Measurements from ENCODE around the gene TMEM41A. TPM values are rescaled to one million over a fixed set of nuclear protein-coding genes. Genes with fewer than 3 reads are reported as not detected.

TMEM41A gene
- total RNA-seq = 11.7 and 15.6 TPM in 2 replicates

DNA sequence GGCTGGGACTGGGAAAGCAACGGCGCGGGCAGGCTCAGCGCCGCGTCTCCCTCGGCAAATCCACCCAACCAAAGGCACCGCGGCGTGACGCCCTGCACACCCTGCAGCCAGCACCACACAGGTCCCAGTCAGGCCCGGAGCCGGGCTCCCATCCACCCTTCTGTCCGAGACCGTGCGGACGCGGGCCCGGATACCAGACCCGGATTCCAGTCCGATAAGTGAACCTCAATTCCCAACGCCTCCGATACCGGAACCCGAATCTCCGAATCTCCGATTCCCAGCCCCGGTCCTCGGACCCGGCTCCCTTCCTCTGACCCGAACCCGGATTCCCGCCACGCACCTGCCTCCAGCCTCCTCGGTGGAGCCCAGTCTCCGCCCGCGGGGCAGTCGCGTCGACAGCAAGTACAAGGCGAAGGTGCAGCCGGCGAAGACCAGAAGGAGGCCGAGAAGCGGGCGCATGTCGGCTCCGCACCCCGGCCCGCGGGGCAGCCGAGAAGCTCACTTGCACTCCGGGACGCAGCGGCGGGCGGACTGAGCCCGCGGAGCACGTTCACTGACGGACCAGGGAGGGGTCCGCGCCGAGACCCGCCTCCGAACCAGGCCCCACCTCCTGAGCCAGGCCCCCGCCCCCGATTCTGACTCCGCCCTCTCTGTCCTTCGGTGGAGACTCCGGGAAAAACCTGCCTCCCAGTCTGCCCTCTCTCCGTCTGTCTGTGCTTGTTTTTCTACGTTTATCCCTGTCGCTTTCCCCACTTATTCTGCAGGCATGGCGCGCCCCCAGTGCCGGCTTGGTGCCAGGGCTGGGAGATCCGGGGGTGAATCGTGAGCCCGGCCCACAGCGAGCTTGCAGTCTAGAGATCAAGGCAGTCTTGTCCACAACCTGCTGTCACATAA, at the start of gene TMEM41A:
Gene TMEM41A, minus strand, starts transcription at position 533 of the 894 bp plus-strand sequence. Its CDS starts 74 bp downstream, at position 459.

Other genes starting within 250 kb of the TMEM41A start
- 6.5 and 7.2 TPM in 2 replicates for gene EHHADH, start 245.0 kb downstream of the TMEM41A start, total RNA-seq
- 10.6 and 11.5 TPM in 2 replicates for gene MAP3K13, start 135.9 kb downstream of the TMEM41A start, total RNA-seq
- gene LIPH, start 53.6 kb upstream of the TMEM41A start, total RNA-seq = 0.13 TPM in 1 of 2 replicates, not detected in the other
- 9.1 and 10.8 TPM in 2 replicates for gene SENP2, start 87.3 kb upstream of the TMEM41A start, total RNA-seq

Data from mesangial cell (primary cell).